HFFc6 (cell line): ENCODE results near the gene STEEP1. TPM values are rescaled to one million over a fixed set of nuclear protein-coding genes. Genes with fewer than 3 reads are reported as not detected.
A peak's percentile ranks its signal among the peaks of the same experiment; 100 is the strongest.

Experiments
- DNase-seq: peaks from one replicate; pipeline ENCODE4 v3.0.0-alpha.2; 2018
- H3K27ac Mint-ChIP-seq: 2 replicates; pipeline ENCODE4 v1.8.0; 2020; ENCODE audit warnings: mild to moderate bottlenecking, mixed read lengths
- H3K27me3 Mint-ChIP-seq: 2 replicates; pipeline ENCODE4 v1.8.0; 2021; ENCODE audit warnings: mild to moderate bottlenecking, moderate library complexity, mixed read lengths; ENCODE audit not compliant: insufficient read depth
- H3K36me3 Mint-ChIP-seq: 2 replicates; pipeline ENCODE4 v1.8.0; 2021; ENCODE audit warnings: low read depth, mixed read lengths
- H3K4me1 Mint-ChIP-seq: 2 replicates; pipeline ENCODE4 v1.8.0; 2020; ENCODE audit warnings: low read depth, mixed read lengths
- H3K4me3 Mint-ChIP-seq: 2 replicates; pipeline ENCODE4 v1.8.0; 2020; ENCODE audit warnings: mild to moderate bottlenecking, moderate library complexity, mixed read lengths
- H3K9me3 Mint-ChIP-seq: 2 replicates; pipeline ENCODE4 v1.8.0; 2020; ENCODE audit warnings: mild to moderate bottlenecking, mixed read lengths
- total RNA-seq, 6 experiments: library from RNA; stranded (reverse); fragmentation: NEBNext Ultra II Directional; extraction: Animal tissue kit (Norgen Biotek cat#: 25700); gene quantifications; 2 replicates in 1 of 6; 3 replicates in 5 of 6; pipeline ENCODE4 v1.2.3, GENCODE V29; 2021
- TF ChIP-seq, protein P1 (sequence below): fragments of 200-600 bp; sonication (generic); IDR thresholded peaks from 2 replicates; pipeline ENCODE4 v1.5.0; 2021; ENCODE audit warnings: antibody characterized with exemption, mild to moderate bottlenecking

Gene STEEP1
- total RNA-seq, 6 experiments from 2014 or later: 23.2 to 28.8 (median 24.4) TPM

DNA sequence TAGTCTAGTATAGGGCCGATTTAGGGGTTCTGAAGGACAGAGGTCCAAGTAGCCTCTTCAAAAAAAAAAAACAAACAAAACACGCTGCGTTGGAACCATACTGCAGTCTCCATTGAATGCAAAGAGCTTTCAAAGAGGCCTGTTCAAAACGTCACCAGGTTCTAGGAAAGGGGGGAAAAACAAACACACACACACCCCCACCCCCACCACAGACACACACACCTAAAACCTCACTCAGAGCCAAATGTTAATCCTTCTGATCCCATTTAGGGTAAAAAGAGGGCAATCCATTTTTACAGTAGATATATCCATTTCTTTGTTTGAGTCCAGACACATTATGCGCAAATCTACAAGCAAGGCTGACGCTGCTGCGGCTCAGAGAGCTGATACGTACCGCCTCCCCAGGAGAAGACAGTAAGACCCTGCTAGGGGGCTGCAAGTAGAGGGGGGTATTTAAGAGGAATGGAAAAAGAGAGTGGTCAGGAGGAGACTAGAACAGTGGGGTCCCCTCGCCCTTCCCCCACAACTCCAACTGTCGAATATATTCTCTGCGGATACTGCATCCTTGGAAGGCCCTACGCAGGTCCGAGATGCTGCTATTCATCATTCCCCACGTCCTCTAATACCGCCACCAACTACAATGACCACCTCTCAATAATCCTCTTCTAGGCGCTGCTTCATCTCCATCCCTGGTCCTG is 39.7 kb upstream of the STEEP1 start:
- H3K4me3 Mint-ChIP-seq: peak overlapping the region; percentile 94
- no peaks in the 10 kb centered on the region for H3K9me3 Mint-ChIP-seq
- 0 out of 2 replicates have a peak, but pooled peaks cover 4% of the 10 kb centered on the region for H3K36me3 Mint-ChIP-seq
- TF ChIP-seq, protein P1, sequence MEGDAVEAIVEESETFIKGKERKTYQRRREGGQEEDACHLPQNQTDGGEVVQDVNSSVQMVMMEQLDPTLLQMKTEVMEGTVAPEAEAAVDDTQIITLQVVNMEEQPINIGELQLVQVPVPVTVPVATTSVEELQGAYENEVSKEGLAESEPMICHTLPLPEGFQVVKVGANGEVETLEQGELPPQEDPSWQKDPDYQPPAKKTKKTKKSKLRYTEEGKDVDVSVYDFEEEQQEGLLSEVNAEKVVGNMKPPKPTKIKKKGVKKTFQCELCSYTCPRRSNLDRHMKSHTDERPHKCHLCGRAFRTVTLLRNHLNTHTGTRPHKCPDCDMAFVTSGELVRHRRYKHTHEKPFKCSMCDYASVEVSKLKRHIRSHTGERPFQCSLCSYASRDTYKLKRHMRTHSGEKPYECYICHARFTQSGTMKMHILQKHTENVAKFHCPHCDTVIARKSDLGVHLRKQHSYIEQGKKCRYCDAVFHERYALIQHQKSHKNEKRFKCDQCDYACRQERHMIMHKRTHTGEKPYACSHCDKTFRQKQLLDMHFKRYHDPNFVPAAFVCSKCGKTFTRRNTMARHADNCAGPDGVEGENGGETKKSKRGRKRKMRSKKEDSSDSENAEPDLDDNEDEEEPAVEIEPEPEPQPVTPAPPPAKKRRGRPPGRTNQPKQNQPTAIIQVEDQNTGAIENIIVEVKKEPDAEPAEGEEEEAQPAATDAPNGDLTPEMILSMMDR: no peak
- H3K4me1 Mint-ChIP-seq: peaks cover 18% of the 10 kb centered on the region
- no peak for DNase-seq
- 0 out of 2 replicates have a peak, but pooled peaks cover under 1% of the 10 kb centered on the region for H3K27me3 Mint-ChIP-seq
- H3K27ac Mint-ChIP-seq: peak overlapping the region; percentile 70

DNA sequence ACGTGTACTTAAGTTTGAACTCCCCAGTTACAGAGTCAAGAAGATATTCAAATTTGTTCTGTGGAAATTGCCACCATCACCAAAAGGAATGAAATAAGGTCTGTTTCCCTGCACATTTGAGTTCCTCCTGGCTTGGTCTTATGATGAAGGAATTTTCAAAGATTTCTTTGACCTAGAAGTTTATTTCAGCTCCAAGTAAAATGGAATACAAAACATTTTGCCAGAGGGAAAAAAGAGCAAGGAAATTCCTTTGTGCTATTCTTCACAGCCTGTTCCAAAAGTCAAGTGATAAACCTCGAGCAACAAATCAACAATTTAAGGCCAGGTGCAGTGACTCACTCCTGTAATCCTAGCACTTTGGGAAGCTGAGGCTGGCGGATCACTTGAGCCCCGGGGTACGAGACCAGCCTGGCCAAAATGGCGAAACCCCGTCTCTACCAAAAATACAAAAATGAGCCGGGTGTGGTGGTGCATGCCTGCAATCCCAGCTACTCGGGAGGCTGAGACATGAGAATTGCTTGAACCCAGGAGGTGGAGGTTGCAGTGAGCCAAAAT is 37.6 kb upstream of the STEEP1 start:
- Mint-ChIP-seq H3K4me3 (no peak overlapping the region), H3K9me3 (no peaks in the 10 kb centered on the region), H3K27me3 (no peaks in the 10 kb centered on the region), H3K27ac (no peak overlapping the region), H3K36me3 (0 out of 2 replicates have a peak, but pooled peaks cover 4% of the 10 kb centered on the region), H3K4me1 (peaks cover 18% of the 10 kb centered on the region)
- DNase-seq: no peak
- TF ChIP-seq, protein P1: no peak

DNA sequence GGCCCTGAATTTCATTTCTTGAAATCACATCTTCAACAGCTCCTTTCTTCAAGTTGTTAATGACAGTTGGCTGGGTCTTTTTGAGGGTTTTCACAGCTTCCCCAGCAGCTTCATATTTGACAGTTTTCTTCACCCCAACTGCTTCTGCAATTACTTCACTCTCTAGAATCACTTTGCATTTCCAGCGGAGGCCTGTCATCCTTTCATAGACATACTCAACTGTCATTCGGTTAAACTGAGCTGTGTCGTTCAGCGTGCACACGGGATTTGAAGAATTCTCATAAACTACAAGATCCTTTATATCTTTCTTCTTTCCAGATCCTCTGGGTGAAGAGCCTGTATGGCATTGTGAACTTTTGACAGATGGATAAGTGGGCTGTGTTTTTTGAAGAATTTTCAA is 24.6 kb upstream of the STEEP1 start:
- H3K4me3 Mint-ChIP-seq: no peak overlapping the region
- H3K27ac Mint-ChIP-seq: no peak overlapping the region
- peaks cover 6% of the 10 kb centered on the region; the same call in 1 of the 2 replicates for H3K4me1 Mint-ChIP-seq
- TF ChIP-seq, protein P1: no peak
- peaks cover 7% of the 10 kb centered on the region; the same call in 1 of the 2 replicates for H3K36me3 Mint-ChIP-seq
- H3K27me3 Mint-ChIP-seq: no peaks in the 10 kb centered on the region
- H3K9me3 Mint-ChIP-seq: no peaks in the 10 kb centered on the region
- DNase-seq: no peak

DNA sequence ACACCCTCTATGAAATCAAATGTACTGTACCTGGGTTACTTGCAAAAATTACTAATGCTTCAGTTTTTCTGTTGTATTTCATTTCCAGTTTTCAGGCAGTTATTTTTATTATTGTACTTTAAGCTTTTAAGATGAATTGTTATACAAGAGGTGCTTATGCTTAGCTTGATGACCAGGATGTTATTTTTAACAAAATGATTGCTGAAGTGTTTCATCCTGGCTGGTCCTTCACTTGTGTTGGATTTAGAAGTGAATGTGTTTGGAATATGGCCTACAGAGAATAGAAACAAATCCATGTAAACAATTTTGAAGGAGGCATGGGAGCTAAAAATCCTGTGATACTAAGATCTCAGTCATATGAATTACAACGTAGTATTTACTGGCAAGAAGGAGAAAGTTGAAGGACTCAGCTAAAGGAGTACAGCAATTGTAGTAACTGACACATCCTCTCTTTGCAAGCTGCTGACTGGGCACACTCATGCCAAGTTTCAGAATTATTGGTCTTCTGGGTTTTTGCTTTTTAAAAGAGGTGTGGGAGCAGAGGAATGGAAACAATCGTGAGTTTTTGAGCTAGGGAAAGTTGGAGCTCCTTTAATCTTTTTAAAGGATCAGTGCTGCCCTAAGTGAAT is 18.3 kb upstream of the STEEP1 start:
- Mint-ChIP-seq H3K27me3 (no peaks in the 10 kb centered on the region), H3K4me1 (peaks cover 6% of the 10 kb centered on the region; the same call in 1 of the 2 replicates), H3K9me3 (no peaks in the 10 kb centered on the region), H3K27ac (peak overlapping the region; percentile 42; the same call in 1 of the 2 replicates), H3K36me3 (no peaks in the 10 kb centered on the region), H3K4me3 (no peak overlapping the region)
- TF ChIP-seq, protein P1: no peak
- no peak for DNase-seq

DNA sequence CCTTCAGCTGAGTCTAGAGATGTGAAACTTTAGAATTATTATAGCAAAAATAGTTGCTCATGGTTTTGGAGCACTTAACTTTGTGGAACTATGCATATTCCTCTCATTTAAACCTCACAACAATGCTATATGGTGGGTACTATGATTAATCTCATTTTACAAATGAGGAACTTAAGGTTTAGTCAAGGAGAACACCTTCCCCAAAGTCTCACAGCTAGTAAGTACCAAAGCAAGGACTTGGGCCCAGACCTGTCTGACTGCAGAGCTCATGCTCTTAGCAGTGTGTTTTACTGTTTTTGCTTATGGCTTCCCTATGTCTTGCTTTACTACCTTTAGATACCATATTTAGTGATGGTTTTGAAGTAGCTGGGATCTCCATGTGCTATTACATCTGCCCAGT is 14.2 kb upstream of the STEEP1 start:
- Mint-ChIP-seq H3K27me3 (no peaks in the 10 kb centered on the region), H3K4me1 (0 out of 2 replicates have a peak, but pooled peaks cover 5% of the 10 kb centered on the region), H3K27ac (no peak overlapping the region), H3K4me3 (no peak overlapping the region), H3K9me3 (no peaks in the 10 kb centered on the region), H3K36me3 (no peaks in the 10 kb centered on the region)
- DNase-seq: no peak
- TF ChIP-seq, protein P1: no peak
